ENCODE measurements around the gene PSMA5.
"Not testable (repeated sequence)": the region's sequence is repeated elsewhere in the genome, so short reads cannot be mapped to it uniquely, and the experiment has no call there.

PSMA5 gene
- total RNA-seq = 50.2 to 134 reads per million in 2 donors

DNA sequence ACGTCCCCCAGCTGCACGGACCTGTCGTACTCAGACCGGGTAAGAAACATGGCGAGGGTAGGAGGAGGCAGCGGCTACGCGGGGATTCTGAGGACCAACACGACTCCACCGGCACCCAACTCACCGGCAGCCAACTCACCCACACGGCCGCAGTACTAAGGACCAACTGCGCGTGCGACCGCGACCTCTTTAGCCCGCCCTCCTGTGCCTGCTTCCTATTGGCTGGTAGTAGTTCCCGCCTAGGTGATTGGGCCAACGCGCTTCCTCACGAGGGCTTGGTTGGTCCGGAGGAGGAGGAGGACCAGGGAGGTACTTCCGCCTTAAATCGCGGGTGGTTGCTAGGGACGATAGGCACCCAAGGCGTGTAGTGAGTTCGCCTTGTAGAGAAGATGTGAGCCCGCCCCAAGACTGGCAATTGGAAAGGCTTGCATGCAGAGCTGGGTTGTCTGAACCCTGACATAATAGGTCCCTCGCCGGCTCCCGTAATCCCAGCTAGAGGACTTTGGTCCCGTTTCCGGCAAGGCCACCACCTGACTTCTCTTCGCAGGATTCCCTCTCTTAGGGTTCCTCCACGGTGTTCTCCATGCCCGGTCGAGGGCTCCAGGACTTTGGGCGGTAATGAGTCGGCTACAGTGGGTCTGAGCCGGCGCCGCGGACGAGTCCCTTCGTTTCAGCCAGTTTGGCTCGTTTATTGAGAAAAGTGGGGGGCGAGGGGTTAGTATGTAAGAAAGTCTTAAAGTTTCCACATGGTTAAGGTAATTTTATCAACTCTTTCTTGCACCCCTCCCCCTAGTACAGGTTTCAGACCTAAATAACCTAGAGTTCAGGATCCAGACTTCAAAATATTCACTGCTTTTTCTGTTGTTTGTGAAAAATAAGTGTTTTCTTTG, at the start of gene PSMA5:
PSMA5 (minus strand) TSS at position 168 of the 890 bp plus-strand sequence; CDS start at position 50, 118 bp downstream.
- peak; percentile 88 for DNase-seq

DNA sequence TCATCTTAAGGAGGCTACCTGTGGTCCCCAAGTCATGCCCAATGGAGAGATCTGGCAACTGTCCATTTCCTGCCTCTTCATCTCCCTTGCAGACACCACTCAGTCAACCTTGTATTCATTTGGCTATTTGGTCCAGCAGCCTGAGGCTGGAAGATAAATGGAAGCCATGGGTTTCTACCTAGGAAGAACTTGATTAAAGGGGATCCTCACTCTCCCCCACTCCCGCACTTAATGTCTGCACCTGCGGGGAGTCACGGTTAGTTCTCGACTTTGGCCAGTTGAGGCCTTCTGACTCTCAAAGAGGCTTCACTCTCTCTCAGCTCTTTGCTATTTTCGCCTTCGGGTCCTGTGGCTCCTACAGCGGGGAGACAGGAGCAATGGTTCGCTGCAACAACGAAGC, 49.0 kb upstream of the PSMA5 start:
- DNase-seq = no peak

DNA sequence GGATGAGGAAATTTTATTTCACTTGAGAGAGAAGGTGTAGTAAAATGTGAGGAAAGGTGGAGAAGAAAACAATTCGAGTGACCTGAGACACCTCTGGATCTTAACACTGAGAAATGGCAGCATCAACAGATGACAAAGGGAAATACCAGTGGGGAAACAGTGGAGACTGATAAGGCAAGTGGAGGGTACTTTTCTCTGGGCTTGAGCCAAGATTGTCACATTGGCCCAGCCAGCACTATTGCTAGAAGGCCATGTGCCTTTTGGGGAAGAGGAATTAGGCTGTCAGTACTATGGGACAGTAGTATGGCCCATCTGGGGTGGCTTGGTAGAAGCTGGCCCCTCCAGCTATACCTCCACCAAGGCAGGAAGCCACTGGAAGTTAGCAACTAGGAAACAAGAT, 48.4 kb upstream of the PSMA5 start:
- no peak for DNase-seq

GRCh38 chr1:109473284-109474057, 47.2 kb upstream of the PSMA5 start:
- not testable (repeated sequence) for DNase-seq

DNA sequence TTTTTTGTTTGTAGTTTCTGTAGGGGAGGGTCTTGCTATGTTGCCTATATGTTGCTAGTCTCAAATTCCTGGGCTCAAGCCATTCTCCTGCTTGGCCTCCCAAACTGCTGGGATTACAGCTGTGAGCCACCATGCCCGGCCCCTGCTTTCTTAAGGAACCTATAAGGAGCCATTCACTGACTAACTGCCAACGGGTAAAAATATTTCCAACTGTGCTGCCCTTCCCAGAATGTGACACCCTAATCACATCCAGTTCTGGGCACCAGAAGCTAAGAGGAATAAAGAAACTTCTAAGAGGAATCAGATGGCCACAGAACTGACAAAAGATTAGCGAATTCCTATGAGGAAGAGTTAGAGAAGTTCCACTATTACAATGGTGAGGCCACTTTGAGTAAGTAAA, 46.5 kb upstream of the PSMA5 start:
- DNase-seq = no peak

DNA sequence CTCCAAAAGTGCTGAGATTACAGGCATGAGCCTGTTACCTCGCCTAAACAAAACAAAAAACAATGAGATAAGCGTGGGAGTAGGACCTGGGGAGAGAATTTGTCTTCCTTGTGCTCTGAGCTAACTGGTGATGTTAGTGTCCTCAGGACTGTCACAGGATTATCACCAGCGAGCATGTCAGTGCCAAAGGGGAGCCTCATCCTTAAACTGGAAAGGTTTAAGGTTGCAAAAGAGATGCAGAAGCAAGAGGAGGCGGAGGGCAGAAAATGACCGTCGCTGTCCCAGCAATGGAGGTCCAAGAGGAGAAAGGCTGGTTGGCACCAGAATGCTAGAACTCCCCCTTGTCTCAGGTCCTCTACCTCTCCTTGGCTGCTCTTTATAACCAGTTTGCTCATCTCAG, 44.0 kb upstream of the PSMA5 start:
- DNase-seq = no peak

GRCh38 chr1:109468903-109469302, 42.7 kb upstream of the PSMA5 start:
- no peak for DNase-seq

DNA sequence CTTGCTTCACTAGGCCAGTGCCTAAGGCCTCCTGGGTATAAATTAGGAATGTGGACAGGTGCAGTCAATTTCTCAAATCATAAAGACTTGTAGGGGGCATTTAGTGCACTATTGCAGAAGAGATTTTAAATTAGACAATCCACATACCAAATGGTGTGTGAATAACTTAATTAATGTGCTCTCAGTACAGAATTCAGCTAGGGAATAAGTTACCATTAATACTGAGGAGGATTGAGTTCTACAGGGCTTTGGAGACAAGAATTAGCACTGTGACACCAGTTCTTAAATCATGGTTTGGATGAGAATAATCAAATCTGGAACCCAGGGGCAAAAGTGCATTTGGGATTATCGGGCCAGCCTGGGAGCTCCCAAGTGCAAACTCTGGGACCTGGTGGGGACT, 41.8 kb upstream of the PSMA5 start:
- no peak for DNase-seq

DNA sequence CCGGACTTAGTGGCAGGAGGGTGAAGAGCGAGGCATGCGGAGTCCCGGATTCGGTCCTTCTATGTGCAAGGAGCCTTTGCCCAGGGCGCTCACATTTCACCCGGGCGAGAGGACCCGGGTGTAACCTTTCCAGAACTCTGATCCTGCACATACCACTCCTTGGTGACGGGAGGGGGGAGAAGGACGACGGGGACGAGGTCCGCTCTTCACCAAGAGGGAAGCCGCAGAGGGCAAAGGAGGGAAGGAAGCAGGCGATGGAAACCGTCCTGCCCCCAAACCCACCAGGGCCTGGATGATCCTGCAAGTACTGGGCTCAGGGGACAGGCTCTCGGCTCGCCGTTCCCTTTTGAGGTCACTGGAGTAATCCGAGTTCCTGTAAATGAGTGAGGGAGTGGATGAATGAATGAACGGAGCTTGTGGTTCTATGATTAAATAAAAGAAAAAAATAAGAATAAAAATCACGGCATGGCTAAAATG, 41.1 kb upstream of the PSMA5 start:
- DNase-seq = no peak

DNA sequence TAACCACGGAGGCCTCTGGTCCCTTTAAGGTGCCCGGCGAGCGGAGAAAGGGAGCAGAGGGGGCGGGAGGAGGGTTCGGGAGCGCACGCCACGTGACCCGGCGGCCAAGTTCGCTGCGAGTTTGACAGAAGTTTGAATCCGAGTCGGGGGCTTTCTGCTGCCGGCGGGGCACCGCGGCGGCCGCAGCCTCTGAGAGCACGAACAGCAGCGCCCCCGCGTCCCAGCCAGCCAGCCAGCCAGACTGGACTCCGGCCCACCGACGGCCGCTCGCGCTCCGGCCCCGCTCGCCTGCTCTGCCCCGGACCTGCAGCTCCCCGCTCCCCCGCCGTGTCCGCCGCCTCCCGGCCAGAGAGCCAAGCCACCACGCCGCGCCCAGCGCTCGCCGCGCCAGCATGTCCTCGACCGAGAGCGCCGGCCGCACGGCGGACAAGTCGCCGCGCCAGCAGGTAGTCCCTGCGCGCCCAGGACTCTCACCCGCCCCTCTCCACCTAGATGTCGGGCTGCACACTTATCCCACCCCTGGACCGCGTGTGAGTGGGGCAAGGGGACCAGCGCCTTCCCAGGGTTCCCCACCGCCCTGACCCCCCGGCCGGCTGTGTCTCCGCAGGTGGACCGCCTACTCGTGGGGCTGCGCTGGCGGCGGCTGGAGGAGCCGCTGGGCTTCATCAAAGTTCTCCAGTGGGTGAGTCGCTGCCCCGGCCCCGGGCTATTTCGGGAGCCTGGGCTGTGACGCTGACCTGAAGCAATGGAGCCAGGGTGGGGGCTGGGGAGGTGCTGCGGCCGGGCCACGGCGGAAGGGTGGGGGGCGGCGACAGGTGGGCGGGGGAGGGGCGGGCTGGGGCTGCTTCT, 40.4 kb upstream of the PSMA5 start, which contains the start of gene SYPL2:
SYPL2 (plus strand) TSS at position 95 of the 849 bp plus-strand sequence; CDS start at position 393, 298 bp downstream.
- DNase-seq = no peak

- no peak for DNase-seq
These were observed 39.8 kb upstream of the PSMA5 start for GRCh38 chr1:109466125-109466451.

- no peak for DNase-seq
These were observed 31.6 kb upstream of the PSMA5 start for GRCh38 chr1:109457819-109458218.

- DNase-seq = no peak
These were observed 28.4 kb upstream of the PSMA5 start for GRCh38 chr1:109454497-109455133.

DNA sequence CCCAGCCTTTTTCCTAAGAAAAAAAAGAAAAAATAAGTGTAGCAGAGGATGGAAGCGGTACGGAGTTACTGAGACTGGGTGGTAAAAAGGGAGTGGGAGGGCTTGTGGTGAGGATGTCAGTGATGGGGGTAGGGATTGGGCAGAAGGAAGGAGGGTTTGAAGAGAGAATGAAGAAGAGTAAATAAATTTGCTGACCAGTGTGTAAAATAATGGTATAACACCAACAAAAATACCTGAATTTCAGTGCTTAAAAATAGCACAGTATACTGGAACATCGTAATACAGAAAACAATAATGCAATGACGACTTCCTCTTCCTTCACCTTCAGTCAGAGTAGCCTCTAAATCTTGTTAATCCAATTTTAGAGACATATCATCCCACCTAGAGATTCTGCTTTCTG, 21.3 kb upstream of the PSMA5 start:
- DNase-seq = no peak

DNA sequence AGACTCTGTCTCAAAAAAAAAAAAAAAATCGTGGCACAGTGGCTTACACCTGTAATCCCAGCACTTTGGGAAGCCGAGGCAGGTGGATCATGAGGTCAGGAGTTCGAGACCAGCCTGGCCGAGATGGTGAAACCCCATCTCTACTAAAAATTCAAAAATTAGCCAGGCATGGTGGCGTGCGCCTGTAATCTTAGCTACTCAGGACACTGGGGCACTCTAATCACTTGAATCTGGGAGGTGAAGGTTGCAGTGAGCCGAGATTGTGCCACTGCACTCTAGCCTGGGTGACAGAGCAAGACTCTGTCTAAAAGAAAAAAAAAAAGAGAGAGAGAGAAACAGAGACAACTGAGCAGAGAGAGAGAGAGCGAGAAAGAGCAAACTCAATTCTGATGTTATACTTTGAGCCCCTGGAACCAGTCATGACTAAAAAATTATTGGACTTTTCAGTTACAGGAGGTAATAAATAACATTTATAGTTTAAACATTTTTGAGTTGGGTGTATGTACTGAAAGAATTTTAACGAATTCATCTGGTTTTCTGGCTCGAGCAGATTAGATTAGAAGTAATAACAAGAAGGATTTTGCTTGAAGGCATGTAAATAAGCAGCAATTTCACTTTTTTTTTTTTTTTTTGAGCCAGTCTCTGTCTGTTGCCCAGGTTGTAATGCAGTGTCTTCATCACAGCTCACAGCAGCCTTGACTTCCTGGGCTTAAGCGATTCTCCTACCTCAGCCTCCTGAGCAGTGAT, 19.9 kb upstream of the PSMA5 start:
- DNase-seq = not testable (repeated sequence)

GRCh38 chr1:109444346-109444745, 18.1 kb upstream of the PSMA5 start:
- DNase-seq = no peak

- no peak for DNase-seq
These were observed 17.2 kb upstream of the PSMA5 start for GRCh38 chr1:109443476-109443875.

GRCh38 chr1:109441069-109441468, 14.8 kb upstream of the PSMA5 start:
- no peak for DNase-seq

DNA sequence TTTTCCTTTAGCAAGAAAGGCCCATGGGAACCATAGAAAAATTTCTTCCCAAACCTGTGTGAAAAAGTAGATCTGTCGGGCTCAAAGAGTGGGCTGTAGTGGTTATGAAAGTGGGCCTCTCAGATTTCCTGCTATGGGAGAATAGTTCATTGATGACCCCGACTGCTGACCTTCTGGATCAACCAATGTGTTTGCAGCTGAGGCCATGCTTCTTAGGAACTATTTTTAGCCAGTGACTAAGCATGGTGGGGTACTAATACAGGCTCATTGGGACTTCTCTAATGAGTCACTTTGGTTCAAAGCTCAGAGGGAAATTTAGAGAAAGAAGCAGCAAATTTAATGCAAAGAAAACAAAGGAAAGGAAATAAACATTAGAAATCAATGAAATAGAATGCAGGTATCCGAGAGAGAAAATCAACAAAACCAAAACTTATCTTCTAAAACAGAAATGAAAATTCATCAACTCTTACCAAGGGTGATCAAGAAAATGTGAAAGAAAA, 12.6 kb upstream of the PSMA5 start:
- no peak for DNase-seq

DNA sequence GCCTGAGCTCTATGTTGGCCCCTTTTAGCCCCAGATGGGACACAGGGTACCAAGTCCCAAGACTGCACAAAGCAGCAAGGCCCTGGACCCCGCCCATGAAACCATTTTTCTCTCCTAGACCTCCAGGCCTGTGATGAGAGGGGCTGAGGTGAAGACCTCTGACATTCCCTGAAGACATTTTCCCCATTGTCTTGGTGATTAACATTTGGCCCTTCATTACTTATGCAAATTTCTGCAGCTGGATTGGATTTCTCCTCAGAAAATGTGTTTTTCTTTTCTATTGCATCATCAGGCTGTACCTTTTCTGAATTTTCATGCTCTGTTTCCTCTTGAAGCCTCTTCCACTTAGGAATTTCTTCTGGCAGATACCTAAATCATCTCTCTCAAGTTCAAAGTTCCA, 8.2 kb upstream of the PSMA5 start:
- DNase-seq = no peak

DNA sequence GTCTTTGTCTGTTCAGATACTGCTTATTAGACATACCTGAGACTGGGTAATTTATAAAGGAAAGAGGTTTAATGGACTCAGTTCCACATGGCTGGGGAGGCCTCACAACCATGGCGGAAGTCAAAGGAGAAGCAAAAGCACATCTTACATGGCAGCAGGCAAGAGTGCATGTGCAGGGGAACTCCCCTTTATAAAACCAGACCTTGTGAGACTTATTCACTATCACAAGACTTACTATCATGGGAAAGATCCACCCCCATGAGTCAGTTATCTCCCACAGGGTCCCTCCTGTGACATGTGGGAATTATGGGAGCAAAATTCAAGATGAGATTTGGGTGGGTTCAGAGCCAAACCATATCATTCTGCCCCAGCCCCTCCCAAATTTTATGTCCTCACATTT, 7.1 kb upstream of the PSMA5 start:
- DNase-seq = no peak

Measured in T-helper 9 cell (primary cell).